HG03066 (cell line): ENCODE measurements around the gene CCDC138.

Experiments used
- ATAC-seq: cut with Tn5 transposase; IDR thresholded peaks from one replicate; pipeline ENCODE4 v1.9.1; 2021; ENCODE audit warnings: low read depth; ENCODE audit not compliant: unreplicated experiment

Gene CCDC138

DNA sequence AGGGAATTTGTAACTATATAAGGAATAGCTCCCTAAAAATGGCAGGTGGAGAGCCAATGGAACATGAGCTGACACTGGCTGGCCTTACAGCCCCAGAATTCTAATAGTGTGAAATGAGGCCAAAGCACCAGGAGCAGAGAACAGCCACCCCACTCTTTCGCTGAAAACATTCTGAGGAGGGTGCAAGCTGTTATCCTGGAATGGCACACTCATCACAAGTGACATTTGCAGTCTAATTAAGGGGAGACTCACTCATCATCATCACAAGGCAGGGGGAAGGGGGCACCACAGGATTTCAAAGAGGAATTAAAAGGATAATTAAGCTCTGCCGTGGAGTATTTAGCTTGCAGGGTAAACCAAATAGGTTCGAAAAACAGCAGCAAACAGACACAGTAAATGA, 108.2 kb downstream of the CCDC138 start:
- ATAC-seq, result no peak

DNA sequence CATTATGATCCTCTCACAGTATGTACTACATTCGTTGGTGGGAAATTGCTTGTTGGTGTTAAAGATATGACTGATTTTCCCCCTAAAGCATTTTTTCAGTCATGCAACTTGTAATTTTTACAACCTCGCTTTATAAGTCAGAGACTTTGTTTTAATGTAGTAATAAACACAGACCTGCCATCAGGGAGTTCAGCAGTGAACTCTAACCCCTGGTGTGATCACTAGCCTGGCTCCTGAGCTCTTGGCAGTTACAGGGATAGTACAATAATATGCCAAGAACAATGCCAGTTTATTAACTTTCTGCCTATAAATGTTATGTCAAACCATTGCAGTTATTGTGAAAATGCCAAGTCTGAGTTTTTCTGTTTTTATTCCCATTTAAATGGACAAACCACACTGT, 108.6 kb downstream of the CCDC138 start:
- no peak for ATAC-seq

DNA sequence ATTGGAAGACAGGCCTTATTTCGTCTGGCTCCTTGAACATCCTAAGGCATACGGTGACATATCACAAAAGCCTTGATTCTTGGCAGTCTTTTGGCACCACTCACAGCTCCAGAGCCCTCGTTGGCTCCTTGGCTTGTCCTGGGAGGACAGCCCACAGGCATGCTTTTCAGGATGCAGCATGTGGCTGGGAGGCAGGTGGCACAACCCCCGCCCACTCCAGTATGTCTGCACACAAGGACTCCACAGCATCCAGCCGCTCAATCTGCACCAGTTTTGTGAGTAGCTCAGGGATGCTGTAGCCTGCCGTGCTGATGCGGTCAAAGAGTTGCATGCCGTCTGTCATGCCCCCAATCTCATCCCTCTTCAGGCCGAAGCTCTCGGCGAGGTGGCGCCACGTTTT, 110.2 kb downstream of the CCDC138 start:
- no peak for ATAC-seq

DNA sequence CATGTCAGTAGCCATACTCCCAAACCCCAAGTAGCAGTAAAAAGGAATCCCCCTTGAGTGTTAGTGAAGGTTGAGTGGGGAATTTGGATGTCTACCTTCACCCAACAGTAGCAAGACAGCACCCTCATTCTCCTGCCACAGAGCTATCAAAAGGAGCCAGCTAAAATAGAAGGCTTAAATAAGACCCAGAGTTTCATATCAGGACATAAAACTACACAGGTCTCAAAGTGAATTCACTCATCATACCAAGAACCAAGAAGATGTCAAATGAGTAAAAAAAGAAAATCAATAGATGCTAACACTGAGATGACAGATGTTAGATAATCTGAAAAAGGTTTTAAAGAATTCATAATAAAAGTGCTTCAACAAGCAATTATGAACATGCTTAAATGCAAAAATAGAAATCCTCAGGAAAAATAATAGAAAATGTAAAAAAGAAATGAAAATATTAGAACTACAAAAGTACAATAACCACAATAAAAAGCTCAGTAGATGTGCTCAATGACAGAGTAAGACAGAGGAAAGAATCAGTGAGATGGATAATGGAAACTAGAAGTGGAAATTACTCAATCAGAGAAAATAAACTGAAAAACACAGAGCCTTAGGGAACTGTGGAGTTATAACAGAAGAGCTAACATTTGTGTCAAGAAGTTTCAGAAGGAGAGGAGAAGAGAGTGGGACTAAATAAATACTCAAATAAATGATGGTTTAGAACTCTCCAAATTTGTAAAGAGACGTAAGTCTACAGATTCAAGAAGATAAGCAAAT, 111.9 kb downstream of the CCDC138 start:
- no peak for ATAC-seq

DNA sequence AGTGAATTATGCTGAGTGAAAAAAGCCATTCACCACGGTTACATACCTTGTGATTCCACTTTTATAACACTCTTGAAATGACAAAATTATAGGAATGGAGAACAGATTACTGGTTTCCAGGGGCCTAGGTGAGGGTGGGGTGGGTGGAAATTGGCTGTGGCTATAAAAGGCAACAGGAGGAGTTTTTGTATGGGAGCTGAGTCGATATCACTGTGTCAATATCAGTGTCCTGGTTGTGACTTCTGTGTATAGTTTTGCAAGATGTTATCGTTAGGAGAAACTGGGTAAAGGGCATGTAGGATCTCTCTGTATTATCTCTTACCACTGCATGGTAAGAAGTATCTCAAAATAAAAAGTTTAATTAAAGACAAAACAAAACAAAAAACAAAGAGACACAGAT, 118.1 kb downstream of the CCDC138 start:
- no peak for ATAC-seq

DNA sequence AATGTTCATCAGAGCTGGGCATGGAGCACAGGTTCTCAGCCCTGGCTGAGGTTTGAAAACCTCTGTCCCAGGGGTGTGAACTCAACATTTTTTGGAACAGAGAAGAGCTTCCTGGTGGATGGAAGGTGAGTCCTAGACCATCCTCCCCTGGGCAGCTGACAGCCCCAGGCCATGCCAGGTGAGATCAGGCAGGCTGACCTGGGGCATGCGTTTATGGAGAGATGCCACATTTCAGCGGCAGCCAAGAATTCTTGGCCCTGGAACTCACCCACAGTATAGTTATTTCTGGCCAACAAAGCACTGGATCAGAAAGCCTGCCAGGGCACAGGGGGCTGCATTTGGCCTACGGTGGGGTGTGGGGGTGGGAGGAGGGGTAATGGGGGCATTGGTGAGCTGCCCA, 118.6 kb downstream of the CCDC138 start:
- ATAC-seq, result no peak

DNA sequence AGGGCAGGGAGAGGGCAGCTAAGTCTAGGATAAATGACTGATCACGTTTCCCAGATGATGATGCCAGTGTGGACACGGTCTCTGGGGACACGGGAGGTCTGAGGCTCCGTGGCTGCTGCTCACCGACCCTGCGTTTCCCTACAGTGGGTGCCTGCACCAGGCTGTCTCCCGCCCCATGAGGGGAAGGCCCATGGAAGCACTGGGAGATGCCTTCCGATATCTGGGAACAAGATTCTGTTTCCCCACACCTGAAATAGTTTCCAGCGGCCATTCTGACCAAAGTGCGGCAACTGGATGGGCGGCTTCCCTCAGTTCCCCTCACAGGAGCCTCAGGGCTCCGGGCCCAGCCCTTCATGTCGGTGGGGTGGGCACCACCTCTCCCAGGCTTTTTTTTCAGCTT, 119.3 kb downstream of the CCDC138 start:
- ATAC-seq, result no peak

DNA sequence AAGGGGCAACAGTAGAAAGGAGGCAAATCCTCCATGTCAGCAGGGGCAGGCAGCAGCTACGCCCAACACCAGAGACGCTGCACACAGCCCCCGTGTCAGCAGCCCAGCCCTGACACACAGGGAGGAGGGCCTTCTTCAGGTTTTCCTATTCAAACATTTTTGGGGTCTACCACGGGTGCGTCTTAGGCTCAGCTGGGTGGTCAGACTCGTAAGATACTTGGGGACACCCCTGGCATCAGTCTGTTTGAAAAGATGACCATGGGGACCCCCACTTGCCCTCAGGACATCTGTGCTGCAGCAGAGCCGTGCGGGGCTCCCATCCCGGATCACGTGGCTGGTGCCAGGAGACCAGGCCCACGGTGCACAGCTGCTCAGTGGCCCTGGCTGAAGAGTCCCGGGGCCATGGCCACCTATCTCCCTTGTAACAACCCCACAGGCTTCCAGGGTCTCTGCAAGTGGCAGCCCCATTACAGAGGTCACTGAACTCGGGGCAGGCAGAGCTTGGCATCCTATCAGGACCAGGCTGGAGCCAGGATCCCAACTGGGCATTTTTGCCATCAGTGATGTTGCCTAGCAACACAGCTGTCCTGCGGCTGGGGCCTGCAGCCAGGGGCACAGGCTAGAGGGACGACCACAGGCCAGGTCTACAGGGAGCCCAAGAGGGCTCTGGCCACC, 120.0 kb downstream of the CCDC138 start:
- ATAC-seq, result no peak

DNA sequence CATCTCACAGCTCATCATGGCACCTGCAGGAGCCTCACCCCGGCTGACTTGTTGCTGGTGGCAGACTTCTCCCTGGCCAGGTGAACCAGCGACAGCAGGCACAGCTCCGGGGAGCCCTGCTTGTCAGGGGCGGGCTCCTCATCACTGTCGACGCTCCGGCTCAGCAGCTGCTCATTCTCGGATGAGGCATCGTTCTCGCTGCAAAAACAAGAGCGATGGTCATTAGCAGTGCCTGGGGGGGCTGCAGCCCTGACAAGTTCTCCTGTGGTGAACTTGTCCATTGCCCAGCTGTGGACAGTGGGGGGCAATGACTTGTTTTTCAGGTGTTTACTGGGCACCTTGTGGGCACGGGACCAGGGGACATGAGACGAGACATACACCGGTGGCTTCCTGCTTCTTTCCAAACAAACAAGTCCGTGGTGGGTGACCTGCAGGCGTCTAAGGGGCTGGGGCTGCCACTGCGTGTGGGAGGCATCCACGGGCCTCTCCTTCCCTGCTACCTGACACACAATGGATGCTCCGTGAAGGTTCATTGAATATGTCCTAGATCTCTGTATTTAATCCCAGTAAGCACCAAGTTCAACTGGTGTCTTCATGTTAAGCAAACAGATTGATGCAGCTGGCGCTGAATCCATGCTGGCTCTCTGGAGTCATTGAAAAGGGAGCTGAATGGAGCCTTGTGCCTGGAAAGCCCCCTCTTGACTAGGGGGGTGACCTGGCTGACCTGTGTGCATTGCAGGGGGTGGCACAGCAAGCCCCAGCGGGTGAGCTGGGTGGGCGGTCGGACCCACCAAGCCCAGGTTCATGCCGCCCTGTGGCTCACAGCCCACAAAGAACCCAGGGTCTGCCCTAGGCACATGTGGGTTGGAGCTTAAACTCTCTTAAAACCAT, 121.5 kb downstream of the CCDC138 start:
- ATAC-seq, result no peak

DNA sequence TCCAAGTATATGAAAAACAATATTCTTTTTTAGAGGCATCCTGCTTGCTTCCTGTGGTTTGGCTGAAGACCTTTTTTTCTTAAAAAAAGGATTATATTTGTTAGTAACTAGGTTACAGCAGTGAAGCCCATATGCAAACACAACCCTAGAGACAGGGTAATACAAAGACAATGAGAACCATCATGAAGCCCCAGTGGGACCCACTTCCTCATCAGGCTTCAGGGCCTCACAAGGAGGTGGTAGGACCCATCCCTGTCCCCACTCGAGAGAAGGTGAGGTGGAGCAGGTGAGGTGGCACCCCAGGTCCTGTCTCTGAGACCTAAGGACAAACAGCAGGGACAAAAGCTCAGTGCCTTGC, 122.1 kb downstream of the CCDC138 start:
- ATAC-seq, result no peak

DNA sequence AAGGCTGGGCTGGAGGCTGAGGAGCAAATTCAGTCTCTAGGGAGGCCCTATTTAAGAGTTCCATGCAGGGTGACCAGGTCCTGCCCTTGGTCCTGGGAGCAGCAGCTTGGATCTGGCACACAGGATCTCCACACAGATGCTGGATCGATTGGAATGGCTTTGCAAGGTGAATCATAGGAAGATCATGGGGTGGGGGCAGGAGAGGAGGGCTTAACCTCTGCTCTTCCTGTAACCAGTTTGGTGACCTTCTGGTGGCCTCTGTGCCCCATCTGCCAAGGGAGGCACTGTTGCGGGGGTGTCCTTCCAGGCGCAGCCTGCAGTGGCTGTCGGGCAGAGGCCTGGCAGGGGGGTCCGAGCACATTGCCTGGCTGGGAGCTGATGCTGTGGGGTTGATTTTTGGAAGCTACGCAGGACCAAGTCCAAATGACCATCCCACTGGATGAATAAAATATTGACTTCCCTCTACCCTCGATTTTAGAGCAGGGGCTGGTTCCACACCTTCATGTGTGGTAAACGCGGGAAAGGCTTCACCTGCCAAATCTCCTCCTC, 122.8 kb downstream of the CCDC138 start:
- no peak for ATAC-seq

DNA sequence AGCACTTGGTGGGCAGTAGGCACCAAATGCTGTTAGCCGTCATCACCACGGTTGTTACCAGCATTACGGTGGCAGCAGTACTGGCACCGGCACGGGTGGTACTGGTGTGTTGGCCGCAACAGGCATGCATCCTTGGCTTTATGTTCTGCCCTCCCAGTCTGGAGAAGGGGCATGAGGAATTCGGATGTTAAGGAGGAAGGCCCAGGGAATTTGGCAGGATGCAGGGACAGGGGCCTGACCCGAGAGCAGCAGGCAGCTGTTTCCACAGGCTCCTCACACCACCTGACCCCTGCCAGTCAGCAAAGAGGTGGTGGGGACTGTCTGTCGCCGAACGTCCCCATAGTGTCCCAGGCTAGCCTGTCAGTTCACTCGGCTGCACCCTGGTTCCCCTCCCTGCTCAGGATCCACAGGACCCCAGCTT, 123.5 kb downstream of the CCDC138 start:
- ATAC-seq, result no peak

DNA sequence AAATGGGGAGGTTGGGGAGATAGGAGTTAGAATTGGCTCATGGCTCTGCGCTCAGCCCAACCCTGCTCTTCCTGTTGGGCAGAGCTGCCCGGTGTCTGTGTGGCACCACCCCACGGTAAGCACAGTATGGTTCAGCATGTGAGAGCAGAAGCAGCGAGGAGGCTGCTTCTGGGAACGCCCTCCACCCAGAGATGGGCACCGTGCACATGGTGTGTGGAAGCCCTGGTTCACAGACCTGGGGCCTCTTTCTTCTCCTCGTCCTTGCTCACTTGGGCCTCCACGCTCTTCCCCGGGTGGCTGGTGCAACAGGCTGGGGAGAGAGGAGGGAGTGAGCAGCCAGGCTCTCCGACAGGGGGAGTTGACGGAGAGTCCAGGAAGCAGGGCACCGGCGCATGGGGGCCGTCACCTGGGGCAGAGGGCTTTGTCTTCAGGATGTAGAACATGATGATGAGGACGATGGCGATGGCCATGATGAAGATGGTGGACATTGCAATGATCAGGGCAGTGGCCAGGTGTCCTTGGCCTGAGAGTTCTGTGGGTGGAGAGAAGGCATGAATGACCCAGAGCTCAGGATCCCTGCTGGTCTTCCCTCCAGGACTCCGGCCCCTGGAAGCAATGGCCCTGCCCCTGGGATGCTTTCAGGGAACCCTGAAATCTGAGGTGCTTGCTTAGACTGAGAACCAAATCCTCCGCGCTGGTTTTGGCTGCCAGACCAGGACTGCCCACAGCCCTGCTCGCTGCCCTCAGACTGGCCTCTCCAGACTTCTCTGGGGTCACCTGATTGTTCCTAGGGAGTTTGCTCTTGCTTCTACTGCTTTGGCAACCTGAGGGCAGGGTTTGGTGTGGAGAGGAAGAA, 124.2 kb downstream of the CCDC138 start:
- no peak for ATAC-seq

DNA sequence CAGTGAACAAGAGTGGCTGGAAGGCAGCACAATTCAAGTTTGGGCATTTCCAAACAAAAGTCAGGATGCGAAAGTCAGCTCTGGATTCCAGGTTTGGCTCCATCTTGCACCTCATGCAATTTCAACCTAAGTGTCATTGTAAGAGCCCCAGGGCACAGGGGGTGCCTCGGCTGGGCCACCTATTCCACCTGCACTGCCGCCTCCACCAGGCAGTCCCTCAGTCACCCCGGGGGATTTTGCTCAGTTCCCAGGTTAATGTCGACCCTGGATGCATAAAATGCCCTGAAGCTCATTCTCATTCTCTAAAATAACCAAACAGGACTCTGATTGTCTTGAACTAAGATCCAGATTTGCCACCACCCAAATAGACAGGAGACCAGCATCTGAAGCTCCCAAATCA, 124.8 kb downstream of the CCDC138 start:
- no peak for ATAC-seq

DNA sequence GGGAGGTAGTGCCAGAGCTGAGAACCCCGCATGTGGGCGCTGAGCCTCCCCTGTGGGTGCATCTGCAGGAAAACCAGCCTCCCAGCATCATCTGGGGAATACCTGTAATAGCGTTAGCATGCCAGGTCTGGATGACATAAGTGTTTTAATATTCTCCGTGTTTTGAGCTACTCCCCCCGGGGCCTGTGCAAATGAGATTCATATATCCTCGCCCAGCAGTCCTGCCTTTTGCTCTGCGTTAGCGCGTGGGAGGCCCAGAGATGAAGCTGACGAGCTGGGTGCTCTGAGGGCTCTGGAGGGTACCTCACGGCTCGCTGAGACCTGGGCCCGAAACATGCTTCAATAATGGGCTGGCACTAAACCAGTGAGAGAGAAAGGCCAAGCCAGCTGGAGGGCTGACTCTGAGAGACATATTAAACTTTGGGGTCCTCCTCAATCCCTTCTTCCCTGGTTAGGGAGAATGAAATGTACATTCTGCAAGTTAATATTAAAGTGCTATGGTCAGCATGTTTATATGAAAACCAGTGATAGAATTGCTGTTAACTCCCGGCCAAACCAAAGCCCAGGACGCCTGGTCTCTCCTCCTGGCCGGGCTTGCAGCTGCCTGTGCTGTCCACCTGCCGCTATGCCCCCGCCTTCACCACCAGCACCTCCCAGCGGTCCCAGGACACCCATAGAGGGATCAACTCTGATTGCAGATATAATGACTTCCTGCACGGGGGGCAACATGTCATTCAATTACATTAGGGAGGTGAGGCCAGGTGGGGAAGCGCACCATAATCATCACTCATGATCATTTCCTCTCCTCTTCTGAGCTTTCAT, 125.4 kb downstream of the CCDC138 start:
- ATAC-seq, result no peak

DNA sequence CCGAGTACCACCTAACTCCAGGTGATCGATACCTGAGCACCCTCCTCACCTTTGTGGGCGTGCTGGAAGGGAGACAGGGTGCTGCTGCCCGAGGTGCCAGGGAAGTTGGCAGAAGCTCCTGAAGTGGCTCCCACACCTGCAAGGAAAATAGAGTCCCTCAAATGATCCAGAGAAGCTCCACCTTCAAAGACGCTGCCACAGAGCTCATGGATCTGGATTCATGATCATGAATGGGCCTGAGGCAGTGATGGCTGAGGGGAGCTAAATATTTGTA, 126.0 kb downstream of the CCDC138 start:
- ATAC-seq, result no peak

DNA sequence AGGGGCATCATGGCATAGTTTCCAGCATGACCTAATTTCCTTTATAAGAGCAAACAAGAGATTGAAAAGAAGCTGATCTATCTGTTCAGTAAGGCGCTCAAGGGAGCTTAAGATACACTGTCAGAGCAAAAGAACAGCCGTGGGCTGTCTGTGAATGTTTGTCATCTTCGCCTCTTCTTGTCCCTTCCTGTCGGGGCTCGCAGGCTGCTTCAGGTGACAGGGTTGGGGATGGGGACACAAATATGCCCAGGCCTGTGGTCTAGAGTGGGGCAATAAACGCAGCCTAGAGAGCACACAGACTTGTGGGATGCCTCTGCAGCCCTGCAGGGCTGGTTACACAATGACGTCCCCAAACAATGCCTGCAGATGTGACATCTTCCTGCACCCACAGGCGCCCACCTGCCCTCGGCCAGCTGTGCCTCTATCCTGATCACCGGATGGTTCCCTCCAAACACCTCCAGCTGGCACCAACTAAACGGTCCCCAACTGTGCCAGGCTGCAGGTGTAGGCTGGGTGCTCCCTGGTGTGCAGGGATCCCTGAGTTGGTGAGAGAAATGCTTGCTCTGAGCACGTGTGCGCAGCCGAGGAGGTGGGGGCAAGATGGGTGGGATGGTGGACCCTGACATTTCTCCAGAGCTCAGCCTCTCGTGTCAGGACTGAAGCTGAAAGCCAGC, 129.7 kb downstream of the CCDC138 start:
- ATAC-seq, result no peak

DNA sequence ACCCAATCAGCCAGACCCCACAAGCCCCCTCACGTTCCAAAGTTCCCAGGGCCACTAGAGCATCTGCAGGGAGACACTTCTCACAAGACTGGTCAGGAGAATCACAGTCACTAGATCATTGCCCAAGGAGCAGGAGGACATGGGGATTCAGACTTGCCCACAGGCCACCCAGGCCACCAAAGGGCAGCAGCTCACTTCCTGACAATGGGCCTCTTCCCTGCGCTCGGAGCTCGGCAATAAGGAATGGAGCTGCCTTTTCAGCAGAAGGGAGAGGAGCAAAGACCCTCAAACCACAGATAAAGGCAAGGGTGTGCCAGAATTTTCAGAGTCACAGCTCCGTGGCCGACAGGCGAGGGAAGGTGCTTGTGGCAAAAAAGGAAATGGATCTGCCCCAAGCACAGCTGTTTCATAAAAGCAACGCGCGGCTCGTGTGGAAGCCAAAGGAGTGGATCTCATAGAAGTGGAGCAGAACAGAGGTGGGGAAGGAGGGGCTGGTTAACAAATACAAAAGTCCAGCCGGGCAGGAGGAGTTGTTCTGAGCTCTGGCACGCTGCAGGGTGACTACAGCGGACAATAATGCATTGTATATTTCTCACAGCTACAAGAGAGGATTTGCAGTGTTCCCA, 130.3 kb downstream of the CCDC138 start:
- ATAC-seq, result no peak

DNA sequence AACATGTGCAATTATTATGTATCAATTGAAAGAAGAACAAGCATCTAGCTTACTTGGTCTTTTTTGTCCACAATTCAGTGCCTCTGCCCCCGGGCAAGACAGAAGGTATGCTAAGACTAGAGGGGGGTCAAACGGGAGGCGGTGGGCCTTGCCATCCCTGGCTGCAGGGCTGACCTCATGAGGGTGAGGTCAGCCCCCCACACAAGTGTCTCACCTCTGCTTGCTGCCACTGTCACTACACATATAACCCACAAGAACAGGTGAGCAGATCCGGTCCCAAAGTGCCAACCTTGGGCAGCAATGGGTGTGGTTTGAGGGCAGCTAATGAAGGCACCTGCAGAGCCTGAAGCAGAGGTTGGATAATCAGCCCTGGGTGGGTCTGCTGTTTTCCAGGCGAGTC, 131.0 kb downstream of the CCDC138 start:
- no peak for ATAC-seq
